HG03460 (cell line): ENCODE results near the gene ASB7.
"Not testable (repeated sequence)": the region's sequence is repeated elsewhere in the genome, so short reads cannot be mapped to it uniquely, and the experiment has no call there.

Experiments
- ATAC-seq: cut with Tn5 transposase; IDR thresholded peaks from one replicate; pipeline ENCODE4 v1.9.1; 2021; ENCODE audit not compliant: unreplicated experiment

The ASB7 gene

GRCh38 chr15:100650685-100651084 is 48.3 kb downstream of the ASB7 start:
- no peak for ATAC-seq

GRCh38 chr15:100651253-100651652 is 48.9 kb downstream of the ASB7 start:
- ATAC-seq, result no peak

- no peak for ATAC-seq
These were observed 49.7 kb downstream of the ASB7 start for GRCh38 chr15:100652116-100652515.

GRCh38 chr15:100653608-100654007 is 51.2 kb downstream of the ASB7 start:
- no peak for ATAC-seq

GRCh38 chr15:100658895-100659294 is 56.5 kb downstream of the ASB7 start:
- no peak for ATAC-seq

GRCh38 chr15:100661156-100661555 is 58.8 kb downstream of the ASB7 start:
- ATAC-seq, result no peak

- no peak for ATAC-seq
These were observed 60.9 kb downstream of the ASB7 start for GRCh38 chr15:100663086-100663914.

- no peak for ATAC-seq
These were observed 61.5 kb downstream of the ASB7 start for GRCh38 chr15:100663915-100664281.

- ATAC-seq, result no peak
These were observed 63.2 kb downstream of the ASB7 start for GRCh38 chr15:100665570-100665969.

- ATAC-seq, result no peak
These were observed 65.3 kb downstream of the ASB7 start for GRCh38 chr15:100667405-100668347.

- ATAC-seq, result no peak
These were observed 66.0 kb downstream of the ASB7 start for GRCh38 chr15:100668348-100668745.

- ATAC-seq, result no peak
These were observed 66.9 kb downstream of the ASB7 start for GRCh38 chr15:100669260-100669659.

GRCh38 chr15:100670505-100671021 is 68.2 kb downstream of the ASB7 start:
- ATAC-seq, result no peak

- no peak for ATAC-seq
These were observed 68.8 kb downstream of the ASB7 start for GRCh38 chr15:100671124-100671680.

- no peak for ATAC-seq
These were observed 69.6 kb downstream of the ASB7 start for GRCh38 chr15:100671858-100672543.

GRCh38 chr15:100672959-100673358 is 70.6 kb downstream of the ASB7 start:
- no peak for ATAC-seq

- not testable (repeated sequence) for ATAC-seq
These were observed 76.8 kb downstream of the ASB7 start for GRCh38 chr15:100679151-100679550.

GRCh38 chr15:100680726-100681125 is 78.3 kb downstream of the ASB7 start:
- ATAC-seq, result no peak

GRCh38 chr15:100681335-100681746 is 79.0 kb downstream of the ASB7 start:
- no peak for ATAC-seq

- no peak for ATAC-seq
These were observed 80.1 kb downstream of the ASB7 start for GRCh38 chr15:100682468-100682867.

GRCh38 chr15:100683434-100683833 is 81.0 kb downstream of the ASB7 start:
- ATAC-seq, result no peak
